Measurements from ENCODE around the gene NEMP1.
A peak's percentile ranks its signal among the peaks of the same experiment; 100 is the strongest.
"Not testable (repeated sequence)": the region's sequence is repeated elsewhere in the genome, so short reads cannot be mapped to it uniquely, and the experiment has no call there.

NEMP1 gene

DNA sequence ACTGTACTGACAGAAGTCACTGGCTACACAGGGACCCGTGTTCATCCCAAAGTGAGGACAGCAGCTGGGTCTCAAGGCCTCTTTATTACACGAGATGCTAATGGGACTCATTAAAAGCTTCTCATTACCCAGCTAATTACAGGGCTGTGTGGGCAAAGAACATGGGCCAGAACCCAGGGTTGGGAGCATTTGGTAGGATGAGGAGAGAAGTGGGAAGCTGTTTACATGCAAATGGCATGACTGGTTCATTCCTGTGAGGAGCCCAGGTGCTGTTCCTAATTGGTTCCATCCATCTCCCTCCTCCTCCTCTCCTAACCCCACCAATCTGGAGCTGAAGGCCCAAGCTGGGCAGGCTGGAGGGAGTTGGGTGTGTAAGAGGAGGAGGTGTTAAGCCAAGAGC, 53.4 kb downstream of the NEMP1 start:
- DNase-seq = no peak

DNA sequence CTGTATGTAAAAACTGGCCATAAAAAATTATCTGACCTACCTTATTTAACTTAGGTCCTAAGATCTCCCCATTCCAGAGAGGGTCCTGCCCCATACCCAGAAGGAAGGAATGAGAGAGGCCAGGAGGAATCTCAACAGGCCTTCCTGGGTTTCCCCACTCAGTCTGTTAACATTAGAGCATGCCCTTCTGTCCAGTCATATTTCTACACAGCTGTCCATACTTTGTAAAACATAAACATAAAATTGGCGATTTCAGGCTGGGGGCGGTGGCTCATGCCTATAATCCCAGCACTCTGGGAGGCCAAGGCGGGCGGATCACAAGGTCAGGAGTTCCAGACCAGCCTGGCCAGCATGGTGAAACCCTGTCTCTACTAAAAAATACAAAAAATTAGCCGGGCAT, 56.3 kb downstream of the NEMP1 start:
- not testable (repeated sequence) for DNase-seq

DNA sequence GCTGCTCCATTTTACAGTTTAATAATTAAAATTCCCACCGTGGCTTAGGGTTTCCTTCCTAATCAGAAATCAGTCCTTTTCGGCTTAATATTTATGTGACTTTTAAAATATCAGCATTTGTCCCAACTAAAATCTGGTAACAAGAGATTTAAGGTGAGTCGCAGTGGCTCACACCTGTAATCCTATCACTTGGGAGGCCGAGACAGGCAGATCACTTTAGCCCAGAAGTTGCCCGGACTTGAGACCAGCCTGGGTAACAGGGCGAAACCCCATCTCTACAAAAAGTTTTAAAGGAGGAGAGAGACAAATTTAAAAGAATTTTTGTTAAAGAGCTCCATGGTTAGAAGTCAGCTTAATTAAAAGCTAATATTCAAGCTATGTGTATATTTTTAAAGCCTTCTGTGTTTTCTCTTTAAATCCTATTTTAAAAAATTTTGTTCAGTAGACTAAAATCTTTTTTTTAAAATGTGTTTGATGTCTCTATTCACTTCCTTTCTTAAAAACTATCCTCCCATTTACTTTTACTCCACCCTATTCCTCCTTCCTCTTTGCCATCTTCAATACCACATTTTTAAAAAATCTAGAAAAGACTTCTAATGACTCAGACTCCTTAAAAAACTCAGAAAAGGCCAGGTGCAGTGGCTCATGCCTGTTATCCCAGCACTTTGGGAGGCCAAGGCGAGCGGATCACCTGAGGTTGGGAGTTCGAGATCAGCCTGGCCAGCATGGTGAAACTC, 58.4 kb downstream of the NEMP1 start:
- no peak for DNase-seq

DNA sequence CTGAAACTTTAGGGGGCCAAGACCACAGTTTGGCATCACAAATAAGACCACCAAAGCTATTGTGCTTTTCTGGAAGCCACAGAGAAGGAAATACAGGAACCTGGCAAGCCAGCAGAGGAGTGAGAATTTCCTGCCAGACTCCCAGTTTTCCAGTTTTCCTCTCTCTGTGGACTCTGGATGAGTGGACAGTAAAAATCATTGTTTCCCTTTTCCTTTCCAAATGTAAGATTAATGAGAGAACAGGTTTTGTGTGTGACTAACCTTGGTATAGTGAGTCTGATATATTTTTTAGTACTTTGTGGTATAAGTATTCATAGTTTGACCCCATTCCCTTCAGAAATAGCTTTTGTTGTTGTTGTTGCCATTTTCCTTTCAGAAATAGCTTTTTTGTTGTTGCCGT, 59.7 kb downstream of the NEMP1 start:
- DNase-seq = no peak

DNA sequence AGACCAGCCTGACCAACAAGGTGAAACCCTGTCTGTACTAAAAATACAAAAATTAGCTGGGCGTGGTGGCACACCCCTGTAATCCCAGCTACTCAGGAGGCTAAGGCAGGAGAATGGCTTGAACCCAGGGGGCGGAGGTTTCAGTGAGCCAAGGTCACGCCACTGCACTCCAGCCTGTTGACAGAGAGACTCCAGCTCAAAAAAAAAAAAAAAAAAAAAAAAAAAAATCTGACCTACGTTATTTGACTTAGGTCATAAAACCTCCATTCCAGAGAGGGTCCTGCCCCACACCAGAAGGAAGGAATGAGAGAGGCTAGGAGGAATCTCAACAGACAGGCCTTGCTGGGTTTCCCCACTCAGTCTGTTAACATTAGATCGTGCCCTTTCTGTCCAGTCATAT, 60.2 kb downstream of the NEMP1 start:
- not testable (repeated sequence) for DNase-seq

DNA sequence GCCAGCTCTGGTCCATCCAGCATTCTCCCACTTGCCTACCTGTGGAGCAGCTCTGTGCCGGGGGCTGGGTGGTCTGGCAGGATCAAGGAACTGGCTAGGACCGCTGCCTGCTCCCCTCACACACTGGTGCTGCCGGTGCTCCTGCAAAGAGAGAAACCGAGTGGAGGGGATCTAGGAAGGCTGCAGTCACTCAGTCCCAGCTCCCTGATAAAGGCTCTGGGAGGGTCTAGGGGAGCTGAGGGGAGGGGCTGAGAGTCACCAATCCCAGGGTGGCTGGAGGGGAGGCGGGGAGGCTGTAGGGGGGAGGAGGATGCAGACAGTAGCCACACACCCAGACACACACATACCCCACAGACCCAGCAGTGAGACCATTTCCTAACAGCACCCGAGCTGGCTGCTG, 62.2 kb downstream of the NEMP1 start, which contains the start of gene TAC3:
Gene TAC3, minus strand, starts transcription at position 182 of the 400 bp plus-strand sequence. CDS start 732 bp downstream, outside the sequence.
- DNase-seq = no peak

DNA sequence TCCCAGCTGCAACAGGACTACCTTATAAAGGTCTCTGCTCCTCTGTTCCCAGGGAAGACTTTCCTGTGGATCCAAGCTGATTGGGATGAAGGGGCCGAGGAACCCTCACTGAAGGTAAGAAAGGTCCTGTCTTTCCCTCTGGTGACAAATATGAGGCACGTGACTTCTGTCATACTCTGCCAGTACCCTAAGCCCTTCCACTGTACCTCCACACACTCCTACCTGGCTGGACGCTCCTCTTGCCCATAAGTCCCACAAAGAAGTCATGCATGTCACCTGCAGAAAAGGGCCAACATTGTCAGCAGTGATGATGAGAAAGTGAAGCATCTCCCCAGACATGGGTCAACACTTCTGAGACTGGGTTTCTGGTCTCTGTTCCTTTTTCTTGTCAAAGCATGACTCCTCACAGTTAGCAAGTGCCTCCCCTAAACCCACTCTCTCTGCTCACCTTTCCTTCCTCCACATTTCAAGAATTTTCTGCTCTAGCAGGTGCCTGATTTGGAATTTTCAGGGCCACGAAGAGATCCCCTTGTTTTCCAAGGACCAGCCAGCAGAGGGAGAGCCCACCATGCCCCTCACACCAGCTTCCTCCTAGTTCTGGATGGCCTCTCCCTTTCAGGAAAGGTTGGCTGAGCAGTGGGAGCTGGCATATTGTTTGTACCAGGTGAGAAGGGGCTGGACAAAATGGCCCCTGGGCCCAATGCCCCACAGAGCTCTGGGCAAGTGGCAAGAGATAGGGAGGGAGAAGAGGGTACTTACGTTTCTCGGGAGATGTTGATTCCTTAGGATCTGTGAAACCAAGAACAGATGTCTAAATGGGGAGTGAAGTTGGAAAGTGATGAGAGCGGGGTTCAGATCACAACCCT, 65.8 kb downstream of the NEMP1 start:
- no peak for DNase-seq

DNA sequence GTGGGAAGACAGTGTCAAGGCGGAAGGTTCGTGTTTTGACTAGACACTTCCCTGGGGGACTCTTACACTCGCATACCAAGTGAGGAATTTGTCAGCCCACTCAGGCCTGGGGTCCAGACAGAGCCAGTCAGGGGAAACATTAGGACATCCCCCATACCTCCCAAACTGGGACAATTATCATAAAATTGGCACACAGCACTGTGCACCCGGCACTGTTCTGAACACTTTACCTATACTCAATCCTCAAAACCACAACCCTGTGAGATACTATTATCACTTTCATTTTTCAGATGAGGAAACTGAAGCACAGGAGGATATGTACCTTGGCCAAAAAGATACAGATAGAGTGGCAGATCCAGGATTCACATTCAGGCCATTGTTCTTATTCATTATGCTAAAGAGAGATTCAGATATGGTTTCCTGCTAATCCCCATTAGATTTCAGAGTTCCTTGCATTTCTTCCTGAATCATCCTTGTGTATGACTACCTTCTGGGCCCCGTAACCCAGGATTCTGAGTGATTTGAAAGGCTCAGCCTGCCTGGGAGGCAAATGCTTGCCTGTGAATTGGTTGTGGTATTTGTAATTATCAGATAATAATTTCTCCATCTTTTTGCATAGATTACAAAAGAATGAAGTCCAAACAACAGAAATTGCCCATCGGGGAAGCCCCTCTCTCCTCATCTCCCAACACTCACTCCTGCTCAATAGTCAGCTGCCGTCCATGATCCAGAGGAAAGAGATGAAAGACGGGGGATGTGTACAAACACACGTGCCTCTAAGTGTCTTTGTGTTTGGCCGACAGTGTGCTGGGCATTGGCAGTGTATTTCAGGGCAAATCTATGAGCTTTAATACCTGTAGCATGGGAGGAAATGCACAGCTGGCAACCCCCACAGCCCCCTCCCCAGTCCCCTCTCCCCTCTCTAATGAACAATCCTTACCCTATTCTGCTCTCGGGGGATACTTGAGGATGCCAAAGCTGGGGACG, 66.9 kb downstream of the NEMP1 start:
- no peak for DNase-seq

DNA sequence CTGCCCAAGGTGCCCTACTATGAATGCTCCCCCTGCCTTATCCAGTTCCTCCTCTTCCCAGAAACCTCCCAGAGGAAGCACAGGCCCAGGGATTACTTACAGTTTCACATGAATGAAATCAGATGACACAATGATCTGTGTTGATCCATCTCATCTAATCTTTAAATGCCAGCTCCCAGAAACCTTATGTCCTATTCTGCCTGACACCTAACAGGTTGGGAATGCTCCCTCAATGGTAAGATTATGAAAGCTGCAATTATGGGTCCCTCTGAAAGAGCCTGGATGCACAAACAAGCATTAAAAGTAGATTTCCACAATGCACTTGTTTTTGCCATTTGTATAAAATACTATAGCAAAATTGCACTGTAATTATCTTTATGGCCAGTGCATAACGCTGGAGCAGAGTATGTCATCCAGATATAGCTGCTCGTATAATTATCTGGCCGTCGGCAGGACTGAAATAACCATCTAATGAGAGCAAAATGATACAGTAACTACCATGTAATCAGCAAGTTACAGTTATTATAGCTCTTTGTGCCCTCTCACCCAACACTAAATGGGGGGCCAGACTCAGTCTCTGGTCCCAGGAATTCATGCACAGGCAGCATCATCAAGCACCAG, 67.9 kb downstream of the NEMP1 start:
- DNase-seq = no peak

DNA sequence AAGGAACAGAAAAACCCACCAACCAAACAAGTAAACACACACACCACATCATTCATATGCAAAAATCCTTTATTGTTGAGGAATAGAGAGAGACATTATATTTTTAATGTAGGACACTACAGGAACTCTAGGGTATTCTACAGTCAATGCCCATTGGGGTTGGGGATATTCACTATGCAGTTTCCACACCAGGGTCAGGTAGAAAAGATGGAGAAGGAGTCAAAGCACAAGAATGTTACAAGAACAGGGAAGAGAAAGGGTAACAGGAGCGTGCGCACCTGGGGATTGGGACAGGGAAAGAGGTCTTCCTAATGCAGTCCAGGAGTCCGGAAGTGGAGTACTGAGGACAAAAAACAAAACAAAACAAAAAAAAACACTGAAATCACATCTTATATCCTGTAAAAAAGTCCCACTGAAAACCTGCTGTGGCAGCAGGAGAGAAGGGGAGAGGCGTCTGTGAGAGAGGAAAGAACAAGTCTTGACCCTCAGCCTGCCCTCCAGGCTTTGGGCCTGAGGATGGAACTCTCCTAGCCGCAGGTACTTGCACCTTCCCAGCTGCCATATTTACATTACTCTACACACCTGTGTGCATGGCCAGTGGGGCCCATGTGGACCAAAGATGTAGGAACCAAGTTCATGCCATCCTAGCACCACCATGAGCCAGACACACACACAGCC, 68.5 kb downstream of the NEMP1 start:
- DNase-seq = no peak

DNA sequence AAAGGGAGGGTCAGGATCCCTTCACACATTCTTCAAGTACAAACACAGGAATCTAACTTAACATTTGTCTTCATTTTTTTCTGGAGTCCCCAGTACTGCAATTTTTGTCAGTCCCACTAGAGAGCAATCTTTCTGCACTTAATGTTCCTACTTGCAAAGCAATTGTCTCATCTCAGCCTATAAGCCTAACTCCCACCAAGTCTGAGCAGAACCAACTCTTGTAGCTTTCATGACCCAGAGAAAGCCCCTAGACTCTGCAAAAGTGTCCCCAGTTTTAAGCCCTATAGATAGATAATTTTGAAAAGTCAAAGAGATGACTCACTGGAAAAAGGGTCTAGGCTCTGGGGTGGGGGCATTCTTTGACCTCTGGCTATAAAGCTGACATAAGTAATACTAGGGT, 70.4 kb downstream of the NEMP1 start:
- no peak for DNase-seq

DNA sequence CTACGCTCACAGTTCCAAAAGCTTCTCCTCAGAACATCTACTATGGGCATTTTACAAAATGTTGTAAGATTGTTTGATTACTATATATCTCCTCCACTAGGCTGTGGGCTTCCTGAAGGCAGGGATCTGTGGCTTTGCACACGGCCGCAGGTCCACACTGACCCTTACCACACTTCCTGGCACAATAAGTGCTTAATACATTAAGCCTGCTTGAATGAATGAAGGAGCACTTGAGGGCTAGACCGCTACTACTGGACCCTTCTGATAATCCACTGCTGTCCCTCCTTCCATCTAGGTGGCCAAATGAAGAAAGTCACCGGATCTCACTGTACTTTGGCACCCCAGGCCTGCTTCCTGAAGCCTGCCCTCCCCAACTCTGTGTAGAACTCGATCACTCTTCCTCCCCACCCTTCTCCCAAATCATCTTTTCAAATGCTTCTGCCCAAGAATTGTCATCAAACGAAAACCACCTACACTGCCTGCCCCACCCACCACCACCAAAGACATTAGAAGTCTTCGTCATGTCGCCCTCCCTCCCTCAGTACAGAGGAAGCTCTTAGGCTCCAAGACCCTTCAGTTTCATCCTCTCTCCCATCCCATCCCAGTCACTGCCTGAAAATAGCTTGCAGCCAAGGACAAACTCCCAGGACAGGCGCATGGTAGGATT, 71.6 kb downstream of the NEMP1 start:
- DNase-seq = no peak

DNA sequence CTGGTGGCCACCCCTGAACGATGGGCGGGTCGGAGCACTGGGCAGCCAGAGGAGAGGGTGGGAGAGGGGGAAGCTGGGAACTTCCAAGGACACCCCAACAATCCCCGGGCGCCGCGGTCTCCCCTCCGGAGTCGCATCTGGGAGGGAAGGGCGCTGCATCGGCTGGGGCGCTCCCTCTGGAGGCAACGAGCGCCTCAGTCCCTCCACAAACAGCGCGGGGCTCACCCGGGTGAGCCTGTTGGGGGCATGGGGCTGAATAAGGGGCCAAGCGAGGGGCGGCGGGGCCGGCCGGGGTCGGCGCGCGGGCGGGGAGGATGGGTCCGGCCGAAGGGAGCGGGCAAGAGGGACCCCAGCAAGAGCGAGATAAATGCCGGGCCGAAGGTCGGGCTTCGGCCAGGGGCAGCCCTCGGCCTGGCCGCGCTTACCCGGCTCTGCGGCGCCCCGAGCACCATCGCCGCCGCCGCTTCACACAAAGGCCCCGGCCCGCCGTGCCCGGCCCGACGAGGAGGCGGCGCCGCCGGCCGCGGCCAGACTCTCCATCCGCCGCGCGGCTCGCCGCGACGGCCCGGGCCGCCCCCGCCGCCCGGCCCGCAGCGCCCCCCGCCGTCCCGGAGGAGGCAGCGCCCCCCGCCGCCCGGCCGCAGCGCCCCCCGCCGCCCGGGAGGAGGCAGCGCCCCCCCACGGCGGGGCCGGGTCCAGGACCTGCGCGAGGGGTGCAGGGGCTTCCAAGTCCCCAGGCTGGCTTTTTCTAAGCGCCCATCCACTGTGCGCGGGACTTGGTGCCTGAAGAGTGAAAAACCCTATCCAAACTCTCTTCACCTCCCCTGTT, 72.4 kb downstream of the NEMP1 start, which contains the start of gene ZBTB39:
Gene ZBTB39, minus strand, starts transcription at position 567 of the 829 bp plus-strand sequence. CDS start 1,629 bp downstream, outside the sequence.
- peak; percentile 63 for DNase-seq
